GM23338 (cell line): ENCODE results near the gene GFOD1. TPM values are rescaled to one million over a fixed set of nuclear protein-coding genes. Genes with fewer than 3 reads are reported as not detected.
A peak's percentile ranks its signal among the peaks of the same experiment; 100 is the strongest.

Experiments
- ATAC-seq: fragments of 200-7000 bp; cut with Tn5 transposase; 3 replicates; pipeline ENCODE4 v1.9.1; 2020
- DNase-seq: peaks from one replicate; pipeline ENCODE4 v3.0.0-alpha.2; 2015; ENCODE audit warnings: low spot score
- H2AFZ ChIP-seq: fragments of 200-600 bp; sonication (generic); 2 replicates; pipeline ENCODE4 v1.8.0; 2016; ENCODE audit warnings: antibody characterized with exemption, mild to moderate bottlenecking, moderate library complexity
- H3F3A ChIP-seq: fragments of 200-600 bp; sonication (generic); replicated peaks from 2 replicates; pipeline ENCODE4 v1.8.0; 2017; ENCODE audit warnings: antibody characterized with exemption, mixed run types, low read depth
- H3K27ac ChIP-seq: fragments of 200-600 bp; sonication (generic); 2 replicates; pipeline ENCODE4 v1.6.1; 2016; ENCODE audit warnings: low read depth
- H3K27me3 ChIP-seq: fragments of 200-600 bp; sonication (generic); 2 replicates; pipeline ENCODE4 v1.8.0; 2016; ENCODE audit warnings: mild to moderate bottlenecking, mixed run types, moderate library complexity; ENCODE audit not compliant: insufficient read depth
- H3K36me3 ChIP-seq: fragments of 200-600 bp; sonication (generic); 2 replicates; pipeline ENCODE4 v1.8.0; 2016; ENCODE audit warnings: mild to moderate bottlenecking; ENCODE audit not compliant: insufficient read depth
- H3K4me1 ChIP-seq: fragments of 200-600 bp; sonication (generic); 2 replicates; pipeline ENCODE4 v1.8.0; 2016; ENCODE audit warnings: mild to moderate bottlenecking, moderate library complexity; ENCODE audit not compliant: insufficient read depth
- H3K4me2 ChIP-seq: fragments of 200-600 bp; sonication (generic); 2 replicates; pipeline ENCODE4 v1.7.1; 2017; ENCODE audit warnings: mixed run types
- H3K4me3 ChIP-seq: fragments of 200-600 bp; sonication (generic); 2 replicates; pipeline ENCODE4 v1.6.1; 2016; ENCODE audit warnings: mixed run types
- H3K79me2 ChIP-seq: fragments of 200-600 bp; sonication (generic); replicated peaks from 2 replicates; pipeline ENCODE4 v1.8.0; 2017; ENCODE audit warnings: mild to moderate bottlenecking; ENCODE audit not compliant: insufficient read depth
- H3K9me2 ChIP-seq: fragments of 200-600 bp; sonication (generic); 2 replicates; pipeline ENCODE4 v1.8.0; 2017; ENCODE audit not compliant: insufficient read depth
- H4K20me1 ChIP-seq: fragments of 200-600 bp; sonication (generic); replicated peaks from 2 replicates; pipeline ENCODE4 v1.8.0; 2017; ENCODE audit warnings: mild to moderate bottlenecking; ENCODE audit not compliant: insufficient read depth
- H3K27ac Mint-ChIP-seq: 2 replicates; pipeline ENCODE4 v1.8.0; 2020; ENCODE audit warnings: inconsistent platforms, mild to moderate bottlenecking, moderate library complexity, mixed read lengths
- H3K27me3 Mint-ChIP-seq: 3 replicates; pipeline ENCODE4 v1.8.0; 2022; ENCODE audit warnings: low read depth, mild to moderate bottlenecking, moderate library complexity, mixed read lengths, inconsistent platforms; ENCODE audit not compliant: insufficient read depth, poor library complexity
- H3K36me3 Mint-ChIP-seq: 3 replicates; pipeline ENCODE4 v1.8.0; 2021; ENCODE audit warnings: low read depth, mild to moderate bottlenecking, inconsistent platforms, moderate library complexity, mixed read lengths
- H3K4me1 Mint-ChIP-seq: 3 replicates; pipeline ENCODE4 v1.8.0; 2020; ENCODE audit warnings: mild to moderate bottlenecking, inconsistent platforms, mixed read lengths
- H3K4me3 Mint-ChIP-seq: 3 replicates; pipeline ENCODE4 v1.8.0; 2021; ENCODE audit warnings: moderate library complexity, mild to moderate bottlenecking, inconsistent platforms, mixed read lengths
- H3K9me3 Mint-ChIP-seq: 3 replicates; pipeline ENCODE4 v1.8.0; 2020; ENCODE audit warnings: moderate library complexity, mild to moderate bottlenecking, inconsistent platforms, mixed read lengths
- CREB1 ChIP-seq: fragments of 250-450 bp; sonication (Bioruptor Pico); IDR thresholded peaks from 2 replicates; pipeline ENCODE4 v1.5.0; 2020; ENCODE audit warnings: low read depth, mild to moderate bottlenecking, moderate library complexity
- JUNB ChIP-seq: IDR thresholded peaks from one replicate; pipeline ENCODE4 v1.6.1; 2016; ENCODE audit warnings: antibody characterized with exemption; ENCODE audit not compliant: unreplicated experiment
- NANOG ChIP-seq: IDR thresholded peaks from 2 replicates; pipeline ENCODE4 v1.6.1; 2016; ENCODE audit warnings: antibody characterized with exemption, borderline replicate concordance
- POLR2AphosphoS5 ChIP-seq: IDR thresholded peaks from 2 replicates; pipeline ENCODE4 v1.6.1; 2016; ENCODE audit warnings: antibody characterized with exemption, low read depth
- REST ChIP-seq: IDR thresholded peaks from one replicate; pipeline ENCODE4 v1.6.1; 2018; ENCODE audit warnings: antibody characterized with exemption; ENCODE audit not compliant: unreplicated experiment
- ZNF331 ChIP-seq: fragments of 250-450 bp; sonication (Bioruptor Pico); IDR thresholded peaks from 2 replicates; pipeline ENCODE4 v1.5.0; 2020; ENCODE audit warnings: low read depth, mild to moderate bottlenecking, moderate library complexity
- polyA plus RNA-seq: library from polyadenylated mRNA; unstranded; fragments of >200 nt; fragmentation: Nextera tagmentation; extraction: Ambion mirVana; gene quantifications from 2 replicates; pipeline ENCODE4 v1.2.1, GENCODE V29; 2016
- total RNA-seq: library from RNA; depleted of rRNA; stranded (reverse); fragments of >200 nt; shearing (Covaris generic); gene quantifications from 2 replicates; pipeline ENCODE4 v1.2.3, GENCODE V29; 2014

Gene GFOD1
- total and polyA plus RNA-seq, 2 experiments from 2014 or later: 4.9 to 12.8 TPM

GRCh38 chr6:13439644-13440043 lies 47.8 kb downstream of the GFOD1 start:
- Histone ChIP-seq H4K20me1 (no peaks in the 10 kb centered on the region), H3K36me3 (no peaks in the 10 kb centered on the region), H2AFZ (no peak overlapping the region), H3K27ac (no peak overlapping the region), H3F3A (no peaks in the 10 kb centered on the region), H3K4me2 (no peak overlapping the region), H3K4me3 (no peak overlapping the region), H3K9me2 (no peaks in the 10 kb centered on the region), H3K27me3 (no peaks in the 10 kb centered on the region), H3K79me2 (peaks cover 7% of the 10 kb centered on the region), H3K4me1 (peaks cover 4% of the 10 kb centered on the region)
- Mint-ChIP-seq H3K36me3 (no peaks in the 10 kb centered on the region), H3K4me3 (no peak overlapping the region), H3K27me3 (no peaks in the 10 kb centered on the region), H3K9me3 (no peaks in the 10 kb centered on the region), H3K4me1 (peaks cover 13% of the 10 kb centered on the region), H3K27ac (no peak overlapping the region)
- DNase-seq (no peak), ATAC-seq (no peak)
- TF ChIP-seq JUNB (no peak), NANOG (no peak), REST (no peak), CREB1 (no peak), ZNF331 (CRISPR knock-in tag) (no peak)

GRCh38 chr6:13438126-13438525 lies 49.3 kb downstream of the GFOD1 start:
- no peaks in the 10 kb centered on the region for H3K36me3 ChIP-seq
- ATAC-seq: no peak
- Mint-ChIP-seq H3K36me3 (no peaks in the 10 kb centered on the region), H3K27ac (no peak overlapping the region), H3K9me3 (peaks cover 3% of the 10 kb centered on the region; the same call in 1 of the 3 replicates), H3K27me3 (no peaks in the 10 kb centered on the region), H3K4me1 (peaks cover 13% of the 10 kb centered on the region), H3K4me3 (no peak overlapping the region)
- no peak for TF ChIP-seq NANOG
- H2AFZ ChIP-seq: no peak overlapping the region
- H3K4me3 ChIP-seq: no peak overlapping the region
- no peak overlapping the region for H3K27ac ChIP-seq
- H3K4me2 ChIP-seq: 0 out of 2 replicates have a peak overlapping the region, but pooled peaks have one; percentile 30
- no peaks in the 10 kb centered on the region for H4K20me1 ChIP-seq
- H3K27me3 ChIP-seq: no peaks in the 10 kb centered on the region
- H3K4me1 ChIP-seq: peaks cover 4% of the 10 kb centered on the region
- no peak for DNase-seq
- no peaks in the 10 kb centered on the region for H3K9me2 ChIP-seq
- peaks cover 2% of the 10 kb centered on the region; the same call in 1 of the 2 replicates for H3K79me2 ChIP-seq
- H3F3A ChIP-seq: no peaks in the 10 kb centered on the region

- Mint-ChIP-seq H3K36me3 (no peaks in the 10 kb centered on the region), H3K4me1 (peaks cover 16% of the 10 kb centered on the region), H3K27me3 (no peaks in the 10 kb centered on the region), H3K9me3 (peaks cover 3% of the 10 kb centered on the region; the same call in 1 of the 3 replicates), H3K4me3 (no peak overlapping the region), H3K27ac (no peak overlapping the region)
- Histone ChIP-seq H3K27ac (no peak overlapping the region), H3K36me3 (no peaks in the 10 kb centered on the region), H3K4me3 (no peak overlapping the region), H4K20me1 (no peaks in the 10 kb centered on the region), H2AFZ (no peak overlapping the region), H3K9me2 (no peaks in the 10 kb centered on the region), H3K79me2 (peaks cover 2% of the 10 kb centered on the region; the same call in 1 of the 2 replicates), H3K4me1 (peaks cover 4% of the 10 kb centered on the region), H3F3A (no peaks in the 10 kb centered on the region), H3K4me2 (0 out of 2 replicates have a peak overlapping the region, but pooled peaks have one; percentile 30), H3K27me3 (no peaks in the 10 kb centered on the region)
- no peak for ATAC-seq
- DNase-seq: no peak
- TF ChIP-seq ZNF331 (CRISPR knock-in tag): no peak
- no peak for TF ChIP-seq POLR2AphosphoS5
- TF ChIP-seq CREB1: no peak
Observed at GRCh38 chr6:13437218-13437996, 50.0 kb downstream of the GFOD1 start.
